HepG2 (cell line): Measurements from ENCODE around the gene AUNIP. TPM values are rescaled to one million over a fixed set of nuclear protein-coding genes. Genes with fewer than 3 reads are reported as not detected.

ENCODE experiments used
- AKAP8 ChIP-seq: sonication (generic); formaldehyde crosslinking; IDR thresholded peaks from 2 replicates; pipeline ENCODE4 v1.5.1; 2020; ENCODE audit warnings: mild to moderate bottlenecking, missing genetic modification reagents
- ATAD3A ChIP-seq: sonication (generic); formaldehyde crosslinking; IDR thresholded peaks from 2 replicates; pipeline ENCODE4 v1.4.0; 2020; ENCODE audit warnings: missing genetic modification reagents
- ATF6 ChIP-seq: sonication (generic); formaldehyde crosslinking; conservative IDR thresholded peaks from 2 replicates; pipeline ENCODE4 v1.4.0; 2020; ENCODE audit warnings: missing genetic modification reagents
- CCAR2 ChIP-seq: fragments of 200-400 bp; formaldehyde crosslinking; optimal IDR thresholded peaks from 2 replicates; pipeline ENCODE3; 2018; ENCODE audit warnings: low read depth, mild to moderate bottlenecking, low read length, moderate library complexity
- ERF ChIP-seq: IDR thresholded peaks from 2 replicates; pipeline ENCODE4 v1.6.1; 2018; ENCODE audit warnings: missing biosample characterization, missing genetic modification reagents
- HNF4G ChIP-seq, 2 experiments: sonication (generic) in 1 of 2; formaldehyde crosslinking in 1 of 2; IDR thresholded peaks; 2 replicates each; pipeline versions ENCODE4 v1.4.0 to v1.6.1; 2011 to 2020; ENCODE audit warnings: borderline replicate concordance in 2 of 2, low read depth in 2 of 2, mild to moderate bottlenecking in 2 of 2, low read length in 1 of 2, missing genetic modification reagents in 1 of 2, moderate library complexity in 1 of 2
- MEIS2 ChIP-seq: sonication (generic); formaldehyde crosslinking; IDR thresholded peaks from 2 replicates; pipeline ENCODE4 v1.9.0; 2021; ENCODE audit warnings: mild to moderate bottlenecking, missing genetic modification reagents
- MTA1 ChIP-seq: sonication (generic); formaldehyde crosslinking; IDR thresholded peaks from 2 replicates; pipeline ENCODE4 v1.4.0; 2020; ENCODE audit warnings: missing genetic modification reagents, mild to moderate bottlenecking, borderline replicate concordance
- MTF1 ChIP-seq: sonication (generic); formaldehyde crosslinking; IDR thresholded peaks from 2 replicates; pipeline ENCODE4 v1.5.0; 2020; ENCODE audit warnings: missing genetic modification reagents
- RXRA ChIP-seq: sonication (generic); formaldehyde crosslinking; IDR thresholded peaks from 2 replicates; pipeline ENCODE4 v1.5.1; 2020; ENCODE audit warnings: missing genetic modification reagents
- TBL1XR1 ChIP-seq: fragments of 150-350 bp; IDR thresholded peaks from 2 replicates; pipeline ENCODE4 v1.6.1; 2014; ENCODE audit warnings: borderline replicate concordance, low read length; ENCODE audit not compliant: partially characterized antibody
- ZBTB14 ChIP-seq: sonication (generic); formaldehyde crosslinking; IDR thresholded peaks from 2 replicates; pipeline ENCODE4 v1.4.0; 2020; ENCODE audit warnings: missing genetic modification reagents
- ZNF20 ChIP-seq: sonication (generic); formaldehyde crosslinking; IDR thresholded peaks from 2 replicates; pipeline ENCODE4 v1.4.0; 2020; ENCODE audit warnings: mild to moderate bottlenecking, moderate library complexity, missing genetic modification reagents
- ZNF569 ChIP-seq: sonication (generic); formaldehyde crosslinking; IDR thresholded peaks from 2 replicates; pipeline ENCODE4 v1.5.0; 2020; ENCODE audit warnings: mild to moderate bottlenecking, missing genetic modification reagents, moderate library complexity, borderline replicate concordance
- ZNF737 ChIP-seq: sonication (generic); formaldehyde crosslinking; IDR thresholded peaks from 2 replicates; pipeline ENCODE4 v1.5.0; 2020; ENCODE audit warnings: missing genetic modification reagents, mild to moderate bottlenecking, borderline replicate concordance
- polyA plus RNA-seq, 8 experiments: library from polyadenylated mRNA; depleted of rRNA in 3 of 8; stranded (reverse) in 7 of 8; unstranded in 1 of 8; fragments of >200 nt; fragmentation: Illumina TruSeq in 4 of 8; extraction: Trizol in 4 of 8; gene quantifications; 2 replicates each; pipeline versions ENCODE4 v1.2.1 to v1.2.3, GENCODE V29; 2011 to 2016; ENCODE audit warnings: low read depth in 4 of 8, missing spikeins in 1 of 8, mixed read lengths in 1 of 8; ENCODE audit not compliant: insufficient read depth in 1 of 8
- total RNA-seq, 5 experiments: library from RNA; depleted of rRNA; stranded (reverse); fragments of >200 nt; fragmentation: Illumina TruSeq; extraction: Trizol; gene quantifications; 2 replicates each; pipeline ENCODE4 v1.2.3, GENCODE V29; 2016; ENCODE audit warnings: low read depth in 1 of 5
- TF ChIP-seq, protein P1 (sequence below): sonication (generic); formaldehyde crosslinking; IDR thresholded peaks from 2 replicates; pipeline ENCODE4 v1.5.1; 2020; ENCODE audit warnings: missing genetic modification reagents, mild to moderate bottlenecking, borderline replicate concordance
- TF ChIP-seq, protein P2 (sequence below): sonication (generic); formaldehyde crosslinking; IDR thresholded peaks from 2 replicates; pipeline ENCODE4 v1.4.0; 2020; ENCODE audit warnings: missing genetic modification reagents, borderline replicate concordance
- TF ChIP-seq, protein P3 (sequence below): sonication (generic); formaldehyde crosslinking; IDR thresholded peaks from 2 replicates; pipeline ENCODE4 v1.8.0; 2022; ENCODE audit warnings: mild to moderate bottlenecking, missing genetic modification reagents

Gene AUNIP
- total and polyA plus RNA-seq, 2 of the 13 experiments (the other 11 are each of a cell fraction or from before 2014, with no cell fraction given): 3.8 to 12.3 TPM

- no peak for TF ChIP-seq CCAR2
- no peak for TF ChIP-seq AKAP8 (CRISPR knock-in tag)
- peak; percentile 60 for TF ChIP-seq HNF4G (IDR thresholded peaks at IDR 0.05; ENCODE audit: borderline replicate concordance, low read depth, low read length)
- no peak; the same call in 1 of the 2 replicates for TF ChIP-seq HNF4G (CRISPR knock-in tag; IDR thresholded peaks at IDR 0.05; ENCODE audit: borderline replicate concordance, low read depth)
- TF ChIP-seq MTA1 (CRISPR knock-in tag): no peak
- no peak for TF ChIP-seq ZNF20 (CRISPR knock-in tag)
- no peak for TF ChIP-seq ZNF737
- no peak for TF ChIP-seq ATF6 (CRISPR knock-in tag)
- TF ChIP-seq TBL1XR1: no peak
- TF ChIP-seq RXRA (CRISPR knock-in tag): peak; percentile 90
- TF ChIP-seq, protein P1, sequence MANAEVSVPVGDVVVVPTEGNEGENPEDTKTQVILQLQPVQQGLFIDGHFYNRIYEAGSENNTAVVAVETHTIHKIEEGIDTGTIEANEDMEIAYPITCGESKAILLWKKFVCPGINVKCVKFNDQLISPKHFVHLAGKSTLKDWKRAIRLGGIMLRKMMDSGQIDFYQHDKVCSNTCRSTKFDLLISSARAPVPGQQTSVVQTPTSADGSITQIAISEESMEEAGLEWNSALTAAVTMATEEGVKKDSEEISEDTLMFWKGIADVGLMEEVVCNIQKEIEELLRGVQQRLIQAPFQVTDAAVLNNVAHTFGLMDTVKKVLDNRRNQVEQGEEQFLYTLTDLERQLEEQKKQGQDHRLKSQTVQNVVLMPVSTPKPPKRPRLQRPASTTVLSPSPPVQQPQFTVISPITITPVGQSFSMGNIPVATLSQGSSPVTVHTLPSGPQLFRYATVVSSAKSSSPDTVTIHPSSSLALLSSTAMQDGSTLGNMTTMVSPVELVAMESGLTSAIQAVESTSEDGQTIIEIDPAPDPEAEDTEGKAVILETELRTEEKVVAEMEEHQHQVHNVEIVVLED (CRISPR knock-in tag): no peak
- no peak; the same call in 1 of the 2 replicates for TF ChIP-seq MEIS2 (CRISPR knock-in tag)
- TF ChIP-seq ZNF569 (CRISPR knock-in tag): no peak
- no peak for TF ChIP-seq MTF1 (CRISPR knock-in tag)
- TF ChIP-seq ATAD3A (CRISPR knock-in tag): no peak
- TF ChIP-seq, protein P2, sequence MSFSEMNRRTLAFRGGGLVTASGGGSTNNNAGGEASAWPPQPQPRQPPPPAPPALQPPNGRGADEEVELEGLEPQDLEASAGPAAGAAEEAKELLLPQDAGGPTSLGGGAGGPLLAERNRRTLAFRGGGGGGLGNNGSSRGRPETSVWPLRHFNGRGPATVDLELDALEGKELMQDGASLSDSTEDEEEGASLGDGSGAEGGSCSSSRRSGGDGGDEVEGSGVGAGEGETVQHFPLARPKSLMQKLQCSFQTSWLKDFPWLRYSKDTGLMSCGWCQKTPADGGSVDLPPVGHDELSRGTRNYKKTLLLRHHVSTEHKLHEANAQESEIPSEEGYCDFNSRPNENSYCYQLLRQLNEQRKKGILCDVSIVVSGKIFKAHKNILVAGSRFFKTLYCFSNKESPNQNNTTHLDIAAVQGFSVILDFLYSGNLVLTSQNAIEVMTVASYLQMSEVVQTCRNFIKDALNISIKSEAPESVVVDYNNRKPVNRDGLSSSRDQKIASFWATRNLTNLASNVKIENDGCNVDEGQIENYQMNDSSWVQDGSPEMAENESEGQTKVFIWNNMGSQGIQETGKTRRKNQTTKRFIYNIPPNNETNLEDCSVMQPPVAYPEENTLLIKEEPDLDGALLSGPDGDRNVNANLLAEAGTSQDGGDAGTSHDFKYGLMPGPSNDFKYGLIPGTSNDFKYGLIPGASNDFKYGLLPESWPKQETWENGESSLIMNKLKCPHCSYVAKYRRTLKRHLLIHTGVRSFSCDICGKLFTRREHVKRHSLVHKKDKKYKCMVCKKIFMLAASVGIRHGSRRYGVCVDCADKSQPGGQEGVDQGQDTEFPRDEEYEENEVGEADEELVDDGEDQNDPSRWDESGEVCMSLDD (CRISPR knock-in tag): peak; percentile 65; the same call in 1 of the 2 replicates
- TF ChIP-seq ZBTB14 (CRISPR knock-in tag): no peak
- TF ChIP-seq, protein P3, sequence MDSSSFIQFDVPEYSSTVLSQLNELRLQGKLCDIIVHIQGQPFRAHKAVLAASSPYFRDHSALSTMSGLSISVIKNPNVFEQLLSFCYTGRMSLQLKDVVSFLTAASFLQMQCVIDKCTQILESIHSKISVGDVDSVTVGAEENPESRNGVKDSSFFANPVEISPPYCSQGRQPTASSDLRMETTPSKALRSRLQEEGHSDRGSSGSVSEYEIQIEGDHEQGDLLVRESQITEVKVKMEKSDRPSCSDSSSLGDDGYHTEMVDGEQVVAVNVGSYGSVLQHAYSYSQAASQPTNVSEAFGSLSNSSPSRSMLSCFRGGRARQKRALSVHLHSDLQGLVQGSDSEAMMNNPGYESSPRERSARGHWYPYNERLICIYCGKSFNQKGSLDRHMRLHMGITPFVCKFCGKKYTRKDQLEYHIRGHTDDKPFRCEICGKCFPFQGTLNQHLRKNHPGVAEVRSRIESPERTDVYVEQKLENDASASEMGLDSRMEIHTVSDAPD (CRISPR knock-in tag): no peak
- peak; percentile 51; the same call in 1 of the 2 replicates for TF ChIP-seq ERF (CRISPR knock-in tag)
These were observed 2.3 kb upstream of the AUNIP start (continued) for GRCh38 chr1:25861316-25862286.
